GM21360 (cell line): ENCODE data around the gene ACY1.

ENCODE experiments used
- ATAC-seq: cut with Tn5 transposase; IDR thresholded peaks from one replicate; pipeline ENCODE4 v1.9.1; 2021; ENCODE audit warnings: mild to moderate bottlenecking, moderate library complexity; ENCODE audit not compliant: unreplicated experiment

ACY1 gene

GRCh38 chr3:52004163-52004787, 20.9 kb downstream of the ACY1 start:
- ATAC-seq: no peak

- no peak for ATAC-seq
Measured at GRCh38 chr3:52004906-52005395, 21.6 kb downstream of the ACY1 start.

GRCh38 chr3:52005571-52005986, 22.2 kb downstream of the ACY1 start:
- no peak for ATAC-seq

GRCh38 chr3:52006017-52006819, 22.9 kb downstream of the ACY1 start:
- no peak for ATAC-seq

GRCh38 chr3:52006820-52007133, 23.4 kb downstream of the ACY1 start:
- no peak for ATAC-seq

GRCh38 chr3:52007291-52007690, 24.0 kb downstream of the ACY1 start:
- ATAC-seq: no peak

- no peak for ATAC-seq
Measured at GRCh38 chr3:52010431-52010830, 27.1 kb downstream of the ACY1 start.

GRCh38 chr3:52012699-52013098, 29.4 kb downstream of the ACY1 start:
- no peak for ATAC-seq

GRCh38 chr3:52013802-52014598, 30.7 kb downstream of the ACY1 start:
- ATAC-seq: no peak

- ATAC-seq: no peak
Measured at GRCh38 chr3:52014613-52015012, 31.3 kb downstream of the ACY1 start.

GRCh38 chr3:52015438-52016228, 32.3 kb downstream of the ACY1 start:
- ATAC-seq: no peak

GRCh38 chr3:52017586-52017985, 34.3 kb downstream of the ACY1 start:
- ATAC-seq: no peak

GRCh38 chr3:52018319-52019000, 35.1 kb downstream of the ACY1 start:
- no peak for ATAC-seq

- no peak for ATAC-seq
Measured at GRCh38 chr3:52019352-52020080, 36.2 kb downstream of the ACY1 start.

- no peak for ATAC-seq
Measured at GRCh38 chr3:52020796-52021195, 37.5 kb downstream of the ACY1 start.

- ATAC-seq: no peak
Measured at GRCh38 chr3:52021489-52022268, 38.3 kb downstream of the ACY1 start.

- no peak for ATAC-seq
Measured at GRCh38 chr3:52022323-52023100, 39.2 kb downstream of the ACY1 start.

GRCh38 chr3:52023101-52023770, 39.9 kb downstream of the ACY1 start:
- no peak for ATAC-seq
